ENCODE measurements around the gene FRAS1.
"Not testable (repeated sequence)": the region's sequence is repeated elsewhere in the genome, so short reads cannot be mapped to it uniquely, and the experiment has no call there.

FRAS1 gene

GRCh38 chr4:78125834-78126331 lies 68.8 kb downstream of the FRAS1 start:
- not testable (repeated sequence) for DNase-seq

- no peak for DNase-seq
Measured at GRCh38 chr4:78129383-78130108, 72.4 kb downstream of the FRAS1 start.

- DNase-seq: no peak
Measured at GRCh38 chr4:78131403-78131802, 74.3 kb downstream of the FRAS1 start.

GRCh38 chr4:78136109-78137081 lies 79.3 kb downstream of the FRAS1 start:
- DNase-seq: no peak

GRCh38 chr4:78137532-78137931 lies 80.4 kb downstream of the FRAS1 start:
- DNase-seq: no peak

- DNase-seq: no peak
Measured at GRCh38 chr4:78138252-78138651, 81.1 kb downstream of the FRAS1 start.

GRCh38 chr4:78143634-78144033 lies 86.5 kb downstream of the FRAS1 start:
- DNase-seq: no peak

GRCh38 chr4:78145008-78145407 lies 87.9 kb downstream of the FRAS1 start:
- DNase-seq: no peak

GRCh38 chr4:78145622-78146021 lies 88.5 kb downstream of the FRAS1 start:
- no peak for DNase-seq

- no peak for DNase-seq
Measured at GRCh38 chr4:78149751-78150542, 92.8 kb downstream of the FRAS1 start.

GRCh38 chr4:78150543-78150864 lies 93.4 kb downstream of the FRAS1 start:
- DNase-seq: no peak

GRCh38 chr4:78152795-78153194 lies 95.7 kb downstream of the FRAS1 start:
- DNase-seq: no peak

GRCh38 chr4:78154972-78155590 lies 98.0 kb downstream of the FRAS1 start:
- DNase-seq: no peak

- DNase-seq: no peak
Measured at GRCh38 chr4:78155616-78156105, 98.5 kb downstream of the FRAS1 start.

- DNase-seq: no peak
Measured at GRCh38 chr4:78156520-78156919, 99.4 kb downstream of the FRAS1 start.

GRCh38 chr4:78162342-78162741 lies 105.2 kb downstream of the FRAS1 start:
- no peak for DNase-seq

- DNase-seq: no peak
Measured at GRCh38 chr4:78162821-78163220, 105.7 kb downstream of the FRAS1 start.

GRCh38 chr4:78165758-78166157 lies 108.6 kb downstream of the FRAS1 start:
- no peak for DNase-seq

GRCh38 chr4:78166622-78167021 lies 109.5 kb downstream of the FRAS1 start:
- no peak for DNase-seq

- DNase-seq: no peak
Measured at GRCh38 chr4:78167510-78167909, 110.4 kb downstream of the FRAS1 start.

- DNase-seq: no peak
Measured at GRCh38 chr4:78168029-78168428, 110.9 kb downstream of the FRAS1 start.

GRCh38 chr4:78169728-78170127 lies 112.6 kb downstream of the FRAS1 start:
- no peak for DNase-seq

Measured in activated CD8-positive, alpha-beta memory T cell treated with anti-CD3 and anti-CD28 coated beads, Interleukin-2, amount 50 U/mL, for 48 hours (primary cell).